Measurements from ENCODE around the gene HDLBP. TPM values are rescaled to one million over a fixed set of nuclear protein-coding genes. Genes with fewer than 3 reads are reported as not detected.

HDLBP gene
- total RNA-seq, 1 experiment from 2014 or later = 350 TPM

- Mint-ChIP-seq H3K27me3 (ENCODE audit: insufficient read depth, unreplicated experiment) (no peaks in the 10 kb centered on the region), H3K4me3 (ENCODE audit: unreplicated experiment) (no peak overlapping the region), H3K4me1 (ENCODE audit: low read depth, unreplicated experiment) (peaks cover 30% of the 10 kb centered on the region), H3K9me3 (ENCODE audit: unreplicated experiment) (no peaks in the 10 kb centered on the region), H3K36me3 (ENCODE audit: insufficient read depth, unreplicated experiment) (peaks cover 35% of the 10 kb centered on the region), H3K27ac (ENCODE audit: unreplicated experiment) (no peak overlapping the region)
- Histone ChIP-seq H3K4me3 (ENCODE audit: low read depth, low read length) (no peak overlapping the region), H3K9me3 (no peaks in the 10 kb centered on the region), H3K27me3 (replicated peaks; ENCODE audit: control insufficient read depth, insufficient read depth, low read length) (no peaks in the 10 kb centered on the region), H3K4me1 (peaks cover 18% of the 10 kb centered on the region; the same call in 1 of the 2 replicates), H3K36me3 (ENCODE audit: control insufficient read depth, insufficient read depth, low read length) (no peaks in the 10 kb centered on the region)
- intact Hi-C loops (cut with micrococcal nuclease; ENCODE audit: unreplicated experiment) = no loop called here
- no peak for TF ChIP-seq CTCF (IDR thresholded peaks at IDR 0.05; ENCODE audit: insufficient read depth in 1 of 2, low read depth in 1 of 2, low read length in 1 of 2, severe bottlenecking in 1 of 2, unreplicated experiment in 1 of 2)
- POLR2A ChIA-PET = no interaction called here
- DNase-seq = no peak
- BruUV-seq (replicated peaks) = no TSS peak
- CTCF ChIA-PET = no interaction called here
These were observed 4.4 kb downstream of the HDLBP start for GRCh38 chr2:241310917-241311566.

GRCh38 chr2:241309684-241310117 lies 5.8 kb downstream of the HDLBP start:
- no peak for DNase-seq
- Mint-ChIP-seq H3K27me3 (ENCODE audit: insufficient read depth, unreplicated experiment) (no peaks in the 10 kb centered on the region), H3K36me3 (ENCODE audit: insufficient read depth, unreplicated experiment) (peaks cover 24% of the 10 kb centered on the region), H3K4me3 (ENCODE audit: unreplicated experiment) (no peak overlapping the region), H3K27ac (ENCODE audit: unreplicated experiment) (no peak overlapping the region), H3K4me1 (ENCODE audit: low read depth, unreplicated experiment) (peaks cover 30% of the 10 kb centered on the region), H3K9me3 (ENCODE audit: unreplicated experiment) (no peaks in the 10 kb centered on the region)
- H3K9me3 ChIP-seq = no peaks in the 10 kb centered on the region
- BruUV-seq (replicated peaks) = no TSS peak
- no peaks in the 10 kb centered on the region for H3K36me3 ChIP-seq (ENCODE audit: control insufficient read depth, insufficient read depth, low read length)
- peaks cover 18% of the 10 kb centered on the region; the same call in 1 of the 2 replicates for H3K4me1 ChIP-seq
- no peak for TF ChIP-seq CTCF (IDR thresholded peaks at IDR 0.05; ENCODE audit: insufficient read depth in 1 of 2, low read depth in 1 of 2, low read length in 1 of 2, severe bottlenecking in 1 of 2, unreplicated experiment in 1 of 2)
- ChIA-PET POLR2A (no interaction called here), CTCF (no interaction called here)
- intact Hi-C loops (cut with micrococcal nuclease; ENCODE audit: unreplicated experiment) = no loop called here
- H3K4me3 ChIP-seq (ENCODE audit: low read depth, low read length) = no peak overlapping the region
- no peaks in the 10 kb centered on the region for H3K27me3 ChIP-seq (replicated peaks; ENCODE audit: control insufficient read depth, insufficient read depth, low read length)

GRCh38 chr2:241308832-241309500 lies 6.5 kb downstream of the HDLBP start:
- POLR2A ChIA-PET = no interaction called here
- H3K4me1 Mint-ChIP-seq (ENCODE audit: low read depth, unreplicated experiment) = peaks cover 30% of the 10 kb centered on the region
- no peak overlapping the region for H3K27ac Mint-ChIP-seq (ENCODE audit: unreplicated experiment)
- Histone ChIP-seq H3K4me1 (peaks cover 15% of the 10 kb centered on the region; the same call in 1 of the 2 replicates), H3K4me3 (ENCODE audit: low read depth, low read length) (no peak overlapping the region), H3K36me3 (ENCODE audit: control insufficient read depth, insufficient read depth, low read length) (no peaks in the 10 kb centered on the region), H3K27me3 (replicated peaks; ENCODE audit: control insufficient read depth, insufficient read depth, low read length) (no peaks in the 10 kb centered on the region), H3K9me3 (no peaks in the 10 kb centered on the region)
- peaks cover 24% of the 10 kb centered on the region for H3K36me3 Mint-ChIP-seq (ENCODE audit: insufficient read depth, unreplicated experiment)
- CTCF ChIA-PET = no interaction called here
- H3K9me3 Mint-ChIP-seq (ENCODE audit: unreplicated experiment) = no peaks in the 10 kb centered on the region
- TF ChIP-seq CTCF (IDR thresholded peaks at IDR 0.05; ENCODE audit: insufficient read depth in 1 of 2, low read depth in 1 of 2, low read length in 1 of 2, severe bottlenecking in 1 of 2, unreplicated experiment in 1 of 2) = no peak
- intact Hi-C loops (cut with micrococcal nuclease; ENCODE audit: unreplicated experiment) = no loop called here
- no TSS peak for BruUV-seq (replicated peaks)
- no peak overlapping the region for H3K4me3 Mint-ChIP-seq (ENCODE audit: unreplicated experiment)
- DNase-seq = no peak
- H3K27me3 Mint-ChIP-seq (ENCODE audit: insufficient read depth, unreplicated experiment) = no peaks in the 10 kb centered on the region

Data from Caco-2 (cell line).